Measurements from ENCODE around the gene FHOD3. TPM values are rescaled to one million over a fixed set of nuclear protein-coding genes. Genes with fewer than 3 reads are reported as not detected.
"Not testable (repeated sequence)": the region's sequence is repeated elsewhere in the genome, so short reads cannot be mapped to it uniquely, and the experiment has no call there.

FHOD3 gene
- total and polyA plus RNA-seq, 7 donors = 5.4 to 98.2 (median 20.2) TPM

DNA sequence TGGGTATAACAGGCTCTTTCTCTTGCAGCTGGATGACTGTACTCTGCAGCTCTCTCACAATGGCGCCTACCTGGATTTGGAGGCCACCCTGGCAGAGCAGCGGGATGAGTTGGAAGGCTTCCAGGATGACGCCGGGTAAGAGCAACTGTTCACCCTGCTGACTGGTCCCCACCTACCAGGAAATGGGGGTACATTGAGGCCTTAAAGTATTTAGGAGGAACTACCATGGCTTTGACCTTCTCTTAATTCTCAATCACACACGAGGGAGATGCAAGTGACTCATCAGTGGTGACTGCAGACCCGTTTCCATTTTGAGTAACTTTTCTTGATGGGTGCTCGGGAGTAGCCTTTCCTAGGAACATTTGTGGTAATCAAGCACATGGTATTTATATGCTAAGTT is 58.0 kb downstream of the FHOD3 start:
- intact Hi-C loops (cut with DNase I) = no loop called here
- ATAC-seq = no peak
- H3K4me1 ChIP-seq = peaks cover 19% of the 10 kb centered on the region
- 76 to 85% (median 84%) methylated on average over 7 of the region's 7 CpGs for WGBS, 3 donors
- H3K27ac ChIP-seq = no peak overlapping the region
- no peaks in the 10 kb centered on the region for H3K36me3 ChIP-seq (ENCODE audit: insufficient read depth in 1 of 2, low read depth in 1 of 2)
- DNase-seq = no peak
- no peak overlapping the region for H3K4me3 ChIP-seq
- no peaks in the 10 kb centered on the region for H3K27me3 ChIP-seq (ENCODE audit: insufficient read depth in 3 of 3, low read length in 2 of 3)
- TF ChIP-seq, protein P1, sequence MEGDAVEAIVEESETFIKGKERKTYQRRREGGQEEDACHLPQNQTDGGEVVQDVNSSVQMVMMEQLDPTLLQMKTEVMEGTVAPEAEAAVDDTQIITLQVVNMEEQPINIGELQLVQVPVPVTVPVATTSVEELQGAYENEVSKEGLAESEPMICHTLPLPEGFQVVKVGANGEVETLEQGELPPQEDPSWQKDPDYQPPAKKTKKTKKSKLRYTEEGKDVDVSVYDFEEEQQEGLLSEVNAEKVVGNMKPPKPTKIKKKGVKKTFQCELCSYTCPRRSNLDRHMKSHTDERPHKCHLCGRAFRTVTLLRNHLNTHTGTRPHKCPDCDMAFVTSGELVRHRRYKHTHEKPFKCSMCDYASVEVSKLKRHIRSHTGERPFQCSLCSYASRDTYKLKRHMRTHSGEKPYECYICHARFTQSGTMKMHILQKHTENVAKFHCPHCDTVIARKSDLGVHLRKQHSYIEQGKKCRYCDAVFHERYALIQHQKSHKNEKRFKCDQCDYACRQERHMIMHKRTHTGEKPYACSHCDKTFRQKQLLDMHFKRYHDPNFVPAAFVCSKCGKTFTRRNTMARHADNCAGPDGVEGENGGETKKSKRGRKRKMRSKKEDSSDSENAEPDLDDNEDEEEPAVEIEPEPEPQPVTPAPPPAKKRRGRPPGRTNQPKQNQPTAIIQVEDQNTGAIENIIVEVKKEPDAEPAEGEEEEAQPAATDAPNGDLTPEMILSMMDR (IDR thresholded peaks at IDR 0.05) = no peak
- no peaks in the 10 kb centered on the region for H3K9me3 ChIP-seq

DNA sequence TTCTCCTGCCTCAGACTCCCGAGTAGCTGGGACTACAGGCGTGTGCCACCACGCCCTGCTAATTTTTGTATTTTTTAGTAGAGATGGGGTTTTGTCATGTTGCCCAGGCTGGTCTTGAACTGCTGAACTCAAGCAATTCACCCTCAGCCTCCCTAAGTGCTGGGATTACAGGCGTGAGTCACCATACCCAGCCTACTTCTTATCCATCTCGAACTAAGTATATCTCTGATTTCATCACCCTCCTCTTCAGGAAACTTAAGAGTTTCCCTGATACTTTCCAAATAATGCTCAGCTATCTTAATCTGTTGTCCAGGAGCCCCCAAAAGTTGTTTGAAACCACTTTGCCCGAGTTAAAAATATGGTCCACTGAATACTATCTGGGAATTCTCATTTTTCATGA is 59.2 kb downstream of the FHOD3 start:
- DNase-seq; H3K36me3 ChIP-seq (ENCODE audit: insufficient read depth in 1 of 2, low read depth in 1 of 2); H3K27ac ChIP-seq; H3K4me3 ChIP-seq; H3K27me3 ChIP-seq (ENCODE audit: insufficient read depth in 3 of 3, low read length in 2 of 3); H3K9me3 ChIP-seq; intact Hi-C loops (cut with DNase I): not testable (repeated sequence)
- 81 to 93% (median 86%) methylated on average over 6 of the region's 6 CpGs for WGBS, 3 donors
- peak in 1 of 4 donors; percentile 48 for ATAC-seq
- peaks cover 16% of the 10 kb centered on the region for H3K4me1 ChIP-seq

DNA sequence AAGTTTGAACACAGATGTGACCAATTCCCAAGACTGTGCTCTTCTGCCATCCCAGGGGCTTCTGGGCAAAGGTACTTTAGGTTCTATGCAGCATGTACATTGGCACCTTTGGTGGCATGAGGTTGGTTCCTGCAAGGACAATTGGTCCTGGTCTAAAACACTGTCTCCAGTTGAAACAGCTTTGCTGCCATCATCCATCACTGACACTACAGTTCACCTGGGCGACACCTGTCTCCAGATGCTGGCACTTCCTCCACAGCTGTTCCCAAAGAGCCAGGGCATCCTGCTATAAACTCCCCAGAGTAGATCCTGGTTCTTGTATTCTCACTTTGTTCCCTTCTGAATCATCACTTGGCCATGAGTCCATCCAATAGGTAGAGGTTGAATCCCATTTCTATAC is 60.6 kb downstream of the FHOD3 start:
- peaks cover 9% of the 10 kb centered on the region for H3K4me1 ChIP-seq
- intact Hi-C loops (cut with DNase I) = no loop called here
- DNase-seq (no peak), ATAC-seq (no peak)
- no peaks in the 10 kb centered on the region for H3K9me3 ChIP-seq
- no peaks in the 10 kb centered on the region for H3K36me3 ChIP-seq (ENCODE audit: insufficient read depth in 1 of 2, low read depth in 1 of 2)
- H3K4me3 ChIP-seq = no peak overlapping the region
- TF ChIP-seq, protein P1 (IDR thresholded peaks at IDR 0.05) = no peak
- 92 to 98% (median 95%) methylated on average over 1 of the region's 1 CpG for WGBS, 3 donors
- no peak overlapping the region for H3K27ac ChIP-seq
- no peaks in the 10 kb centered on the region for H3K27me3 ChIP-seq (ENCODE audit: insufficient read depth in 3 of 3, low read length in 2 of 3)

DNA sequence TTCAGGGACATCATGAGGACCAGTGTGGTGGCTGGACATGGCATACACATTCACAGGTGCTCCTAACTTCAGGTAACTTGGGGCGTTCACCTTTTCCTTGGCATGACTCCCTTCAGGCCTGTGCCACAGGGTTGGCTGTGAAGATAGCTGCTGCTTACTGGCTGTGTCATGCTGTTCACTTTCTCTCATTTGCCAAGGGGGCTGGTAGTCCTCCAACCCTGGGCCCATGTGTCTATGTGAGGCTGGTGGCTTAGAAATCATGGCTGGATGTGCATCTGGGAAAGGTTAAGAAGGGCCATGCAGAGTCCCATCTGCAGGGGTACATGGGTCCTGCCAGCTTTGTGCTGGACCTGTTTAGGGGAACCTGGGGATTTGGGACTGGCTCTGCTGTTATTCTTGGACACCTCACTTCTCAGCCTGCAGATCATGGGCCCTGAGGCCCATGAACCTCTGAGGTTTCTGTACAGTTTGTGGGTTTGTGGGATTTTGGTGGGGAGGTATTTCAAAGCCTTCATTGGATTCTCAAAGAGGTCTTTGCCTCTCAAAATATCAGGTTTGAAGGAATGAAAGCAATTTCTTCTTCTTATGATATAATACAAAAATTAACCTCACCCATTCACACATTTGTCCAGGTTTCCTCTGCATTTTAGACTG is 62.9 kb downstream of the FHOD3 start:
- H3K4me1 ChIP-seq = peaks cover 9% of the 10 kb centered on the region
- H3K27me3 ChIP-seq (ENCODE audit: insufficient read depth in 3 of 3, low read length in 2 of 3) = no peaks in the 10 kb centered on the region
- no peaks in the 10 kb centered on the region for H3K36me3 ChIP-seq (ENCODE audit: insufficient read depth in 1 of 2, low read depth in 1 of 2)
- 93 to 100% (median 100%) methylated on average over 1 of the region's 1 CpG for WGBS, 3 donors
- H3K9me3 ChIP-seq = no peaks in the 10 kb centered on the region
- H3K27ac ChIP-seq = no peak overlapping the region
- intact Hi-C loops (cut with DNase I) = no loop called here
- no peak for DNase-seq
- TF ChIP-seq, protein P1 (IDR thresholded peaks at IDR 0.05) = no peak
- ATAC-seq = peak in 1 of 4 donors; percentile 34
- no peak overlapping the region for H3K4me3 ChIP-seq

DNA sequence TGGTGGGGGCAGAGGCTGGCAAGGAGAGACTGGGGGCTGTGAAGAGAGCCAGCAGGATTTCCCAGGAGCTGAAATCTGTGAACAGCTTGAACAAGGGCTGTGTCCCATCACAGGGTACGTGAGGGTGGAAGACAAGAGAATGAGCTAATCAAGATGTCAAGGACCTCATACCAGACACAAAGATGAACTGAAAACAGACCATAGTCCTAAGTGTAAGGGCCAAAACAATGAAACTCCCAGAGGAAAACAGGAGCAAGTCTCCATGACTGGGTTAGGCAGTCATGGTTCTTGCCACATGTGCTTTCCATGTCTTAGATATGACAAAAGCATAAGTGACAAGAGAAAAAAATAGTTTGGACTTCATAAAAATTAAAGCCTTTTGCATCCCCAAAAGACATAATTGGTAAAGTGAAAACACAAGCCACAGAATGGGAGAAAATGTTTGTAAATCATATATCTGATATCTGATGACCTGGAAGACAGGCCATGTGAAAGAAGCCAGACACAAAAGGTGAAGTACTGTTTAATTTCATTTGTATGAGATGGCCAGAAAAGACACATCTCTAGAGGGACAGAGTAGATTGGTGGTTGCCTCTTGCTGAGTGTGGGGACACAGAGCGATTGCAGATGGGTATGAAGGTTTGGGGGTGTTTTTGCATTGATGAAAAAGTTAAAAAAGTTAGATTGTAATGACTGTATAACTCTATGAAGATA is 67.6 kb downstream of the FHOD3 start:
- no peaks in the 10 kb centered on the region for H3K36me3 ChIP-seq (ENCODE audit: insufficient read depth in 1 of 2, low read depth in 1 of 2)
- H3K4me3 ChIP-seq = no peak overlapping the region
- WGBS, 3 donors = 88 to 93% (median 92%) methylated on average over 2 of the region's 2 CpGs
- H3K27me3 ChIP-seq (ENCODE audit: insufficient read depth in 3 of 3, low read length in 2 of 3) = no peaks in the 10 kb centered on the region
- DNase-seq = no peak
- TF ChIP-seq, protein P1 (IDR thresholded peaks at IDR 0.05) = no peak
- no peaks in the 10 kb centered on the region for H3K9me3 ChIP-seq
- peaks cover 15% of the 10 kb centered on the region for H3K4me1 ChIP-seq
- ATAC-seq = no peak
- H3K27ac ChIP-seq = no peak overlapping the region
- intact Hi-C loops (cut with DNase I) = no loop called here
